ENCODE measurements around the gene PLD3. TPM values are rescaled to one million over a fixed set of nuclear protein-coding genes. Genes with fewer than 3 reads are reported as not detected.

The PLD3 gene
- total RNA-seq, 1 donor from 2014 or later = 116 TPM

- Histone ChIP-seq H3K79me2 (ENCODE audit: low read depth) (no peaks in the 10 kb centered on the region), H3K27me3 (no peaks in the 10 kb centered on the region), H3K4me1 (no peaks in the 10 kb centered on the region), H3K9me3 (ENCODE audit: low read depth) (no peaks in the 10 kb centered on the region), H3K9ac (no peak overlapping the region), H4K20me1 (ENCODE audit: low read depth) (peaks cover 10% of the 10 kb centered on the region), H3K36me3 (no peaks in the 10 kb centered on the region), H2AFZ (replicated peaks) (no peak overlapping the region), H3K27ac (no peak overlapping the region), H3K4me2 (no peak overlapping the region), H3K4me3 (no peak overlapping the region), H3F3A (ENCODE audit: low read depth) (no peaks in the 10 kb centered on the region)
- no peak for DNase-seq (ENCODE audit: low spot score)
- Mint-ChIP-seq H3K27me3 (ENCODE audit: insufficient read depth, low read depth) (no peaks in the 10 kb centered on the region), H3K4me3 (no peak overlapping the region), H3K27ac (no peak overlapping the region), H3K9me3 (no peaks in the 10 kb centered on the region), H3K4me1 (peaks cover 12% of the 10 kb centered on the region), H3K36me3 (no peaks in the 10 kb centered on the region)
- TF ChIP-seq CTCF (IDR thresholded peaks at IDR 0.05) = no peak
- no peak for TF ChIP-seq EZH2 (IDR thresholded peaks at IDR 0.05)
- TF ChIP-seq EZH2phosphoT487 (IDR thresholded peaks at IDR 0.05) = no peak
Observed at GRCh38 chr19:40358773-40359172, 10.3 kb downstream of the PLD3 start.

- DNase-seq (ENCODE audit: low spot score) = no peak
- Histone ChIP-seq H3K4me2 (no peak overlapping the region), H3K27me3 (no peaks in the 10 kb centered on the region), H3K9me3 (ENCODE audit: low read depth) (no peaks in the 10 kb centered on the region), H3K4me1 (no peaks in the 10 kb centered on the region), H3K36me3 (no peaks in the 10 kb centered on the region), H2AFZ (replicated peaks) (no peak overlapping the region), H3K4me3 (no peak overlapping the region), H3F3A (ENCODE audit: low read depth) (no peaks in the 10 kb centered on the region), H4K20me1 (ENCODE audit: low read depth) (peaks cover 10% of the 10 kb centered on the region), H3K79me2 (ENCODE audit: low read depth) (no peaks in the 10 kb centered on the region), H3K9ac (no peak overlapping the region), H3K27ac (no peak overlapping the region)
- no peak overlapping the region for H3K4me3 Mint-ChIP-seq
- H3K27me3 Mint-ChIP-seq (ENCODE audit: insufficient read depth, low read depth) = no peaks in the 10 kb centered on the region
- H3K36me3 Mint-ChIP-seq = no peaks in the 10 kb centered on the region
- peaks cover 15% of the 10 kb centered on the region for H3K4me1 Mint-ChIP-seq
- H3K9me3 Mint-ChIP-seq = no peaks in the 10 kb centered on the region
- TF ChIP-seq EZH2phosphoT487 (IDR thresholded peaks at IDR 0.05) (no peak), EZH2 (IDR thresholded peaks at IDR 0.05) (no peak)
- H3K27ac Mint-ChIP-seq = no peak overlapping the region
Observed at GRCh38 chr19:40360020-40360707, 11.7 kb downstream of the PLD3 start.

- Mint-ChIP-seq H3K9me3 (no peaks in the 10 kb centered on the region), H3K27ac (no peak overlapping the region), H3K4me1 (peaks cover 17% of the 10 kb centered on the region), H3K4me3 (no peak overlapping the region), H3K36me3 (no peaks in the 10 kb centered on the region), H3K27me3 (ENCODE audit: insufficient read depth, low read depth) (no peaks in the 10 kb centered on the region)
- H4K20me1 ChIP-seq (ENCODE audit: low read depth) = peaks cover 7% of the 10 kb centered on the region
- no peaks in the 10 kb centered on the region for H3K36me3 ChIP-seq
- H3F3A ChIP-seq (ENCODE audit: low read depth) = no peaks in the 10 kb centered on the region
- no peaks in the 10 kb centered on the region for H3K79me2 ChIP-seq (ENCODE audit: low read depth)
- no peaks in the 10 kb centered on the region for H3K27me3 ChIP-seq
- H3K4me2 ChIP-seq = no peak overlapping the region
- no peak overlapping the region for H3K27ac ChIP-seq
- H3K4me1 ChIP-seq = no peaks in the 10 kb centered on the region
- no peak overlapping the region for H3K4me3 ChIP-seq
- H3K9me3 ChIP-seq (ENCODE audit: low read depth) = no peaks in the 10 kb centered on the region
- TF ChIP-seq CTCF (IDR thresholded peaks at IDR 0.05) (no peak), EZH2phosphoT487 (IDR thresholded peaks at IDR 0.05) (no peak), EZH2 (IDR thresholded peaks at IDR 0.05) (no peak)
- no peak for DNase-seq (ENCODE audit: low spot score)
- H3K9ac ChIP-seq = no peak overlapping the region
- H2AFZ ChIP-seq (replicated peaks) = no peak overlapping the region
Observed at GRCh38 chr19:40360708-40361241, 12.3 kb downstream of the PLD3 start.

GRCh38 chr19:40362160-40362559 is 13.7 kb downstream of the PLD3 start:
- Histone ChIP-seq H3K4me3 (no peak overlapping the region), H3F3A (ENCODE audit: low read depth) (peaks cover 10% of the 10 kb centered on the region), H3K27me3 (no peaks in the 10 kb centered on the region), H3K79me2 (ENCODE audit: low read depth) (no peaks in the 10 kb centered on the region), H2AFZ (replicated peaks) (no peak overlapping the region), H3K36me3 (no peaks in the 10 kb centered on the region), H4K20me1 (ENCODE audit: low read depth) (peaks cover 9% of the 10 kb centered on the region), H3K4me1 (peaks cover 11% of the 10 kb centered on the region), H3K4me2 (no peak overlapping the region), H3K9ac (no peak overlapping the region), H3K9me3 (ENCODE audit: low read depth) (no peaks in the 10 kb centered on the region), H3K27ac (no peak overlapping the region)
- TF ChIP-seq CTCF (IDR thresholded peaks at IDR 0.05) = no peak
- no peak for TF ChIP-seq EZH2 (IDR thresholded peaks at IDR 0.05)
- no peak for TF ChIP-seq EZH2phosphoT487 (IDR thresholded peaks at IDR 0.05)
- Mint-ChIP-seq H3K4me3 (no peak overlapping the region), H3K27me3 (ENCODE audit: insufficient read depth, low read depth) (no peaks in the 10 kb centered on the region), H3K9me3 (no peaks in the 10 kb centered on the region), H3K36me3 (no peaks in the 10 kb centered on the region), H3K27ac (peak overlapping the region; percentile 90), H3K4me1 (peaks cover 28% of the 10 kb centered on the region)
- DNase-seq (ENCODE audit: low spot score) = no peak
